ENCODE results near the gene MYOZ3.

MYOZ3 gene

DNA sequence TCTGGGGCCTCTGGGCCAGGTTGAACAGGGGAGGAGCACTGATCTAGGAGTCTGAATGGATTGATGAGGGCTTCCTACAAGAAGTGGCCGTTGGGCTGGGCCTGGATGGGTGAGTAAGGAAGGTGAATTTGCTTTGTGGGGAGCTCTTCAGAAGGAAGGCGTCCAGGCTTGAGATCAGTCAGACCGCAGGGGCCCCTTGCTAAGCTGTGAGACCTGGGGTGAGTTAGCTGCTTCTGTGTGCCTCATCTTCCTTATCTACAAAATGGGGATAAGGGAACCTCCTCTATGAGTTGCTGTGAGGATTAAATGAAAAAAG lies 21.7 kb upstream of the MYOZ3 start:
- H3K4me3 ChIP-seq (ENCODE audit: low read depth, low read length), result no peak overlapping the region
- TF ChIP-seq, protein P1, sequence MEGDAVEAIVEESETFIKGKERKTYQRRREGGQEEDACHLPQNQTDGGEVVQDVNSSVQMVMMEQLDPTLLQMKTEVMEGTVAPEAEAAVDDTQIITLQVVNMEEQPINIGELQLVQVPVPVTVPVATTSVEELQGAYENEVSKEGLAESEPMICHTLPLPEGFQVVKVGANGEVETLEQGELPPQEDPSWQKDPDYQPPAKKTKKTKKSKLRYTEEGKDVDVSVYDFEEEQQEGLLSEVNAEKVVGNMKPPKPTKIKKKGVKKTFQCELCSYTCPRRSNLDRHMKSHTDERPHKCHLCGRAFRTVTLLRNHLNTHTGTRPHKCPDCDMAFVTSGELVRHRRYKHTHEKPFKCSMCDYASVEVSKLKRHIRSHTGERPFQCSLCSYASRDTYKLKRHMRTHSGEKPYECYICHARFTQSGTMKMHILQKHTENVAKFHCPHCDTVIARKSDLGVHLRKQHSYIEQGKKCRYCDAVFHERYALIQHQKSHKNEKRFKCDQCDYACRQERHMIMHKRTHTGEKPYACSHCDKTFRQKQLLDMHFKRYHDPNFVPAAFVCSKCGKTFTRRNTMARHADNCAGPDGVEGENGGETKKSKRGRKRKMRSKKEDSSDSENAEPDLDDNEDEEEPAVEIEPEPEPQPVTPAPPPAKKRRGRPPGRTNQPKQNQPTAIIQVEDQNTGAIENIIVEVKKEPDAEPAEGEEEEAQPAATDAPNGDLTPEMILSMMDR (IDR thresholded peaks at IDR 0.05; ENCODE audit: low read depth, low read length, missing control alignments), result no peak
- no peak for DNase-seq (ENCODE audit: low read depth)

DNA sequence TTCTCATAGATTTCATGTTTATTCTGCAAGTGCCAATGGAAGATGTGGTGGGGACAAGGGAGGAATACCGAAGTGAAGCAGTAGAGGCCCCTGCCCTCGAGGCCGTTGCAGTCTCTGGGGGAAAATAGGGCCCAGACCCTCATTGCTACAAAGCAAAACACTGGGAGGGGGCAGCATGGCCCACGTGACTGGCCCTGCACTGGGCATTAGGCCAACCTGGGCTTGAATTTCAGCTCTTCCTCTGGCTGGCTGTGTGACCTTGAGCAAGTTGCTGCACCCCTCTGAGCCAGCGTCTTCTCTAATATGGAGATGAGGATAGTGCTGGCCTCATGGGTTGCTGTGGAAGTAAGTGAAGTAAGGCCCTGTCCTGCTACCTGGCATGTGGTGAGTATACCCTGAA lies 21.3 kb upstream of the MYOZ3 start:
- DNase-seq (ENCODE audit: low read depth), result no peak
- TF ChIP-seq, protein P1 (IDR thresholded peaks at IDR 0.05; ENCODE audit: low read depth, low read length, missing control alignments), result no peak
- H3K4me3 ChIP-seq (ENCODE audit: low read depth, low read length), result no peak overlapping the region

DNA sequence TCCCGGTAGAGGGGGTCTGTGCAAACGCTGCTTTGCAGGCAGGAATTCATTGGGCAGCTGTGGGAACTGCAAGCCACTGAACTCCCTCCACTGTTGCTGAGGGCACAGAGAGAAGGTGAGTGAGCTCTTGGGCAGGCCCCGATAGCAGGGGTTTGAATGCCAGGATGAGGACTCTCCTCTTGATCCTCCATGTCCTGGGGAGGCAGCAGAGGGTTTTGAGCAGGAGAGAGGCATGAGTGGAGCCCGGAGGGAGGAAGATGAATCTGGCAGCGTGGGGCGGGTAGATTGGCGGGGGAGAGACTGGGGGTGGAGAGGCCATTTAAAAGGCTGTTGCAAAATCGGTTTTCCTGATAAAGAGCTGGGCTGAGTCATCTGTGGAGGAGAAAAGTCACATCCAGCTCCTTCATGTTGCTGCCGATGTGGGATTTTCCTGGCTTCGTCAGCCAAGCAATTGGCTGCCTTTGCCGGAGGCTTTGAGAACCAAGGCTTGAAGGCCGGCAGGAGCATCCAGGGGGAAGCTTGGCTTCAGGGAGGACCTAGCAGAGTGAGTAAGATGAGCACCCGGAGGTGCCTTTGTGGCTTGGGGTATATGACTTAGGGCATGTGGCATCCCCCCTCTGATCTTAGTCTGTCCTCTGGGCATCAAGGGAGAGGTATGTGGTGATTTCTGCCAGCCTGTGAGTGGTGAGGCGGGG lies 20.6 kb upstream of the MYOZ3 start, which contains the start of gene SYNPO:
SYNPO (plus strand) TSS at position 350 of the 695 bp plus-strand sequence. CDS start 7,616 bp downstream, outside the sequence.
- DNase-seq (ENCODE audit: low read depth), result no peak
- no peak within 1 kb of the TSS for H3K4me3 ChIP-seq (ENCODE audit: low read depth, low read length)
- TF ChIP-seq, protein P1 (IDR thresholded peaks at IDR 0.05; ENCODE audit: low read depth, low read length, missing control alignments), result no peak

DNA sequence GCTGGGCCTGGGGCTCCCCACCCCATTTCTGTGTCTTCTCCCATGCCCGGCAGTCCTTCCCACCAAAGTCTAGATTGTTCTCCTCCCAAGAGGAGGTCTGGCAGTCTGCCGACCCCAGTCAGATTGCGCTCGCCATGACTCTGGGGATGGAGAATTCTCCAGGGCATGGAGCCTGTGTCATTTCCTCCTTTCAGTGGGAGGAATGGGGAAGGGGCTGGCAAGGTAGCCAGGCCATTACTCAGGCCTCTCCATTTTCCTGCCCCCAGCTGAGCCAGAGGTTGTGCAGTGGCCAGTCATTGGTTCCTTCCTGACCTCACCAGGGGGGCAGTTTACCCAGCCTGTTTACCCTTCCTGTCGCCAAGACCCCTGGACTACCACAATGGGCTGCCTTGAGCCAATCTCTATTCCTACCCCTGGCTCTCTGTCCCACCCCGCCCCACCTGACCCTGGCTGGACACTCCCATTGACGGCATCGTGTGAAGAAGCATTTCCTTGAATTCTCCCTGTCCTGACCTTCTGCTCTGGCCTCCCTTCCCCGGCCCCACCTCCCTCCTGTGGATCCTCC lies 20.0 kb upstream of the MYOZ3 start:
- TF ChIP-seq, protein P1 (IDR thresholded peaks at IDR 0.05; ENCODE audit: low read depth, low read length, missing control alignments), result no peak
- H3K4me3 ChIP-seq (ENCODE audit: low read depth, low read length), result no peak overlapping the region
- no peak for DNase-seq (ENCODE audit: low read depth)

DNA sequence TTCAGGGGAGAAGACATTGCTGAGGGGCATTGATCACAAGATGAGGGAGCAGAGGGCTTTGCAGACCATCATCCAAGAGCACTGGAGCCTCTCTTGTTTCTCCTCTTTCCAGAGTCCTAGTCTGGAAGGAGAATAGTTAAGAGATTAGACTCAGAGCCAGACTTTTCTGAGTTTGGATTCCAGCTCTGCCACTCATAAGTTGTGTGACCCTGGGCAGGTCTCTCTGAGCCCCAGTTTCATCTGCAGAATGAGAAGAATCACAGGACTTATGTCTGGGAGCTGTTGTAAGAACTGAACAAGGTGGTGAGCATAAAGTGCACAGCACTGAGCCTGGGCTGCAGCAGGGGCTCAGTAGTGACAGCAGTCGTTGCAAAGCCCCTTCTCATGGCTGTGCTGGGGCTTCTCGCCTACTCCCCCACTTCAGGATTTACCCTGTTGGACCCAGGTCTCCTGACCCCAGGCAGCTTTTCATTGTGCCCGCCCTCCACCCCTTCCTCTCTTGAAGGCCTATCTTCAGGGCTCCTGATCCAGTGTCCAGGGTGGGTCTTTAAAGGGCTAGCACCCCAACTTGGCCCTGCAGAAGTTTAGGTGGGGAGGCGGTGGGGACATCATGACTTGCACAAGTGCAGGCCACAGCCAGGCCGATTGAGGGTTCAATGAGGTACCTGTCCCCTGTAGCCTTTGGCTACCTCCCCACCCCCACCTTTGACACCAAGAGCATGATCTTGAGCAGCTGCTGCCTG lies 19.1 kb upstream of the MYOZ3 start:
- TF ChIP-seq, protein P1 (IDR thresholded peaks at IDR 0.05; ENCODE audit: low read depth, low read length, missing control alignments), result no peak
- no peak for DNase-seq (ENCODE audit: low read depth)
- no peak overlapping the region for H3K4me3 ChIP-seq (ENCODE audit: low read depth, low read length)

DNA sequence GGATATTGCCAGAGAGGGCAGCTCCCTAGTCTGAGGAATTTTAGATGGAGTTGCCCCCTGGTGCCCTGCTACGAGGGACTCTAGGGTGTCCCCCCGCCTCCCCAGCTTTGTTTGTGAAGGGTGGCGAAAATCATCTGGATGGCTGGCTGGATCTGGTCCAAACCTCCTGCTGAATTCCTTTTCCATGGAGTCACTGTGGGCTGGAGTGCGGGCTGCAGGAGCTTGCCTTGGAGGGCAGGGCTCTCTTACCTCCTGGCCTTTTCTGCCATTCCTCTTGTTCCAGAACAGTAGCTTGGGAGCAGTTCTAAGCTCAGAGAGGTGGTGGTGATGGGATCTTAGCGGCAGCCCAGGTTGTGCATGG lies 18.5 kb upstream of the MYOZ3 start:
- H3K4me3 ChIP-seq (ENCODE audit: low read depth, low read length), result no peak overlapping the region
- no peak for DNase-seq (ENCODE audit: low read depth)
- TF ChIP-seq, protein P1 (IDR thresholded peaks at IDR 0.05; ENCODE audit: low read depth, low read length, missing control alignments), result no peak
